Measurements from ENCODE around the gene GJB3. TPM values are rescaled to one million over a fixed set of nuclear protein-coding genes. Genes with fewer than 3 reads are reported as not detected.

GJB3 gene
- total and polyA plus RNA-seq, 11 donors = not detected

DNA sequence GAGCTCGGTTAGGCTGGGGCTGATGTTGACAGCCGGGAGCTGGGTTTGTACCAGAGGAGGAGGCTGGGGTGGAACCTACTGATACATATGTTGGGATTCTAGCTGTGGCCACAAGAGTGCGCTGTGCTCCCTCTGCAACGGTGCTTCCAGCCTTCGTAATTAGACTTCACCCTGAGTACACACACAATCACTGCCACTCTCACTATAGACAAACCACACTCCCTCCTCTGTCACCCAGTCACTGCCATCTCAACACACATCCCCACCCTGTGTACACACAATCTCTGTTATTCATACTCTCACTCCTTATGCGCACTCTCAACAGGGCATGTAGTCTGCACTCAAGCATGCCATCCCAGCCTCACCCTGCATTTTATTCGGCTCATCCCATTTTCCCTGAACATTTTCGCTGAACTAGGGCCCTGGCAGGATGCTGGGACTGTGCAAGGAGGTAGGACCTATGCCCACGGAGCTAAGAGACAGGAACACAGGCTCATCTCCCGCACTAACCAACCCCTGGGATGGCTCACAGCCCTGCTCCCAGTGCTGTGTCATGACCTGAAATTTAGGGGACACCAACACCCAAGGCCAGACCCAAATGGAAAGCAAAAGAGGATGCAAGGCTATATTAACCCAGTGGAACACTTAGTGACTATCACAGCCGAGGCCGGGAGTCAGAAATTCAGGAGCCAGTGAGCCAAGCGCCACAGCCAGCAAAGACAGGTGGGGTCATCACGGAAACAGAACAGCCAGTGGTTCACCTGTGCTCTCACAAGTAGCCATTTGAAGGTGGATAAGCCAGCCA is 5.7 kb downstream of the GJB3 start:
- TF ChIP-seq, protein P1, sequence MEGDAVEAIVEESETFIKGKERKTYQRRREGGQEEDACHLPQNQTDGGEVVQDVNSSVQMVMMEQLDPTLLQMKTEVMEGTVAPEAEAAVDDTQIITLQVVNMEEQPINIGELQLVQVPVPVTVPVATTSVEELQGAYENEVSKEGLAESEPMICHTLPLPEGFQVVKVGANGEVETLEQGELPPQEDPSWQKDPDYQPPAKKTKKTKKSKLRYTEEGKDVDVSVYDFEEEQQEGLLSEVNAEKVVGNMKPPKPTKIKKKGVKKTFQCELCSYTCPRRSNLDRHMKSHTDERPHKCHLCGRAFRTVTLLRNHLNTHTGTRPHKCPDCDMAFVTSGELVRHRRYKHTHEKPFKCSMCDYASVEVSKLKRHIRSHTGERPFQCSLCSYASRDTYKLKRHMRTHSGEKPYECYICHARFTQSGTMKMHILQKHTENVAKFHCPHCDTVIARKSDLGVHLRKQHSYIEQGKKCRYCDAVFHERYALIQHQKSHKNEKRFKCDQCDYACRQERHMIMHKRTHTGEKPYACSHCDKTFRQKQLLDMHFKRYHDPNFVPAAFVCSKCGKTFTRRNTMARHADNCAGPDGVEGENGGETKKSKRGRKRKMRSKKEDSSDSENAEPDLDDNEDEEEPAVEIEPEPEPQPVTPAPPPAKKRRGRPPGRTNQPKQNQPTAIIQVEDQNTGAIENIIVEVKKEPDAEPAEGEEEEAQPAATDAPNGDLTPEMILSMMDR (IDR thresholded peaks at IDR 0.05) = peak; percentile 80 to 93 (median 86)
- no peak for TF ChIP-seq POLR2A (IDR thresholded peaks at IDR 0.05)
- peak; percentile 50 to 82 (median 78) for ATAC-seq
- no peaks in the 10 kb centered on the region for H3K36me3 ChIP-seq
- H3K27ac ChIP-seq = no peak overlapping the region
- H3K4me3 ChIP-seq = no peak overlapping the region
- intact Hi-C loops (cut with DNase I) = loop anchor here in 9 of 10 donors (1.0 to 5.0 kb wide), 6 partner anchors 66 to 196 kb away; no protein-coding TSS in a partner anchor
- peak; percentile 66 to 79 (median 73) for DNase-seq
- no peaks in the 10 kb centered on the region for H3K9me3 ChIP-seq
- peaks cover 0 to 34% (median 6%) of the 10 kb centered on the region in 12 donors for H3K4me1 ChIP-seq
- 46 to 51% (median 50%) methylated on average over 13 to 14 of the region's 14 CpGs for WGBS, 4 donors
- H3K27me3 ChIP-seq = peaks cover 6 to 22% (median 10%) of the 10 kb centered on the region in 9 donors

DNA sequence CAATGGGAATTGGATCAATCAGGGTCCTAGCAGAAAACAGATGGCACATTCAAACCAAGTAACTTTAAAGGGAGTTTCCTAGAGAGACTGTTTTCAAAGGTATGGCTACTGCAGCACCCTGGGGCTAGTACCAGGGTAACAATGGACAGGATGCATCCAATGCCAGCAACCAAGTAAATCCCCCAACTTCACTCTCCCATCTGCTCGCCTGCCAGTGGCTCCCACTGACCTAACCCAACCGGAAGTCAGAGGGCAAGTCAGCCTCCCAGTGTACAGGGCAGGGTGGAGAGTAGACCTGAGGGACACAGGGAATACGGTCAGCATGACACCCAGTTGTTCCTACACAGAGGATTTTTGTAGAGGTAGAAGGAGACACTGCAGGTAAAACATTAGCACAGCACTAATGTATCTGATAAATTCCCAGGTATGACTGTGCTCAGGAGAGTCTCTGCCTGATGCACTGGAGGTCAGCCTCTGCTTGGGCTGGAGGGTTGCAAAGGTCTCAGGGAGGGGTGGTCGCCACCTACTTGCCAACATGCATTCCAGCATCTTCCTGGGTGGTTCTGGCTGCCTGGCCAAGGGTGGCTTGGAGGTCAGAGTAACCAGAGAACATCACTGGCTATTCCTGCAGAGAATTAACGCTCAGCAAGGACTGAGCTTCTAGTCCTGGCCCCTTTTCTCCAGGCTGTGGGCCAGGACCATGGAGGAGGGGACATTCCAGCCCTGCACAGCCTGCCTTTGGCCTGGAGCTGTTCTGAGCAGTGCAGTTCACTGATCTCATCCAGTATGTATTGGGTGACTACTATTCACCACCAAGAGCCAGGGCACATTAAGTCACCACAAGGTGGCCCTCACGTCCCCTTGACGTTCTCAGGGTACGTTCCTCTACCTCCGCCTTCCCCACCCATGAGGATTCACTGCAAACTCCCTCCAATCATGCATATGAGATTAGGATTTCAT is 6.7 kb downstream of the GJB3 start:
- Histone ChIP-seq H3K27me3 (peaks cover 0 to 12% (median under 1%) of the 10 kb centered on the region in 9 donors), H3K27ac (peak overlapping the region in 4 of 12 donors; percentile 10 to 43 (median 24)), H3K4me3 (no peak overlapping the region), H3K9me3 (no peaks in the 10 kb centered on the region), H3K36me3 (no peaks in the 10 kb centered on the region), H3K4me1 (peaks cover 0 to 41% (median 10%) of the 10 kb centered on the region in 12 donors)
- intact Hi-C loops (cut with DNase I) = loop anchor here in 7 of 10 donors (1.0 to 5.0 kb wide), 5 partner anchors 65 to 195 kb away; no protein-coding TSS in a partner anchor
- no peak for TF ChIP-seq POLR2A (IDR thresholded peaks at IDR 0.05)
- TF ChIP-seq, protein P1 (IDR thresholded peaks at IDR 0.05) = peak in 11 of 12 donors; percentile 25 to 52 (median 40)
- WGBS, 4 donors = 45 to 57% (median 49%) methylated on average over 8 to 9 of the region's 9 CpGs
- DNase-seq (peak in 2 of 5 donors; percentile 38 to 44), ATAC-seq (peak in 3 of 4 donors; percentile 34 to 59 (median 45))

GRCh38 chr1:34790985-34791384 is 10.0 kb downstream of the GJB3 start:
- WGBS, 4 donors = 64 to 75% (median 69%) methylated on average over 5 to 6 of the region's 6 CpGs
- intact Hi-C loops (cut with DNase I) = no loop called here
- Histone ChIP-seq H3K4me1 (peaks cover 0 to 41% (median 13%) of the 10 kb centered on the region in 12 donors), H3K36me3 (peaks cover 0 to 18% (median 5%) of the 10 kb centered on the region in 9 donors), H3K4me3 (no peak overlapping the region), H3K27me3 (peaks cover 0 to 7% (median 0%) of the 10 kb centered on the region in 9 donors), H3K9me3 (no peaks in the 10 kb centered on the region), H3K27ac (peak overlapping the region in 11 of 12 donors; percentile 45 to 96 (median 68))
- DNase-seq = peak in 4 of 5 donors; percentile 70 to 80 (median 72)
- ATAC-seq = peak; percentile 7 to 59 (median 46)
- TF ChIP-seq, protein P1 (IDR thresholded peaks at IDR 0.05) = no peak
- TF ChIP-seq POLR2A (IDR thresholded peaks at IDR 0.05) = peak in 1 of 2 donors; percentile 27

Data from heart left ventricle (tissue), 16 donors.